Measurements from ENCODE around the gene HENMT1. TPM values are rescaled to one million over a fixed set of nuclear protein-coding genes. Genes with fewer than 3 reads are reported as not detected.

Gene HENMT1
- total RNA-seq, 1 experiment from 2014 or later = 9.9 TPM

GRCh38 chr1:108664481-108664880 is 3.6 kb upstream of the HENMT1 start:
- no peaks in the 10 kb centered on the region for H3K4me1 Mint-ChIP-seq (ENCODE audit: low read depth, unreplicated experiment)
- H3K36me3 Mint-ChIP-seq (ENCODE audit: insufficient read depth, unreplicated experiment) = peaks cover 12% of the 10 kb centered on the region
- CTCF ChIA-PET = no interaction called here
- intact Hi-C loops (cut with micrococcal nuclease; ENCODE audit: unreplicated experiment) = no loop called here
- H3K4me3 Mint-ChIP-seq (ENCODE audit: low read depth, unreplicated experiment) = no peak overlapping the region
- no TSS peak for BruUV-seq (replicated peaks)
- H3K9me3 Mint-ChIP-seq (ENCODE audit: low read depth, unreplicated experiment) = peaks cover 2% of the 10 kb centered on the region
- DNase-seq = no peak
- no peak for TF ChIP-seq CTCF (IDR thresholded peaks at IDR 0.05; ENCODE audit: unreplicated experiment)
- no peak overlapping the region for H3K27ac Mint-ChIP-seq (ENCODE audit: unreplicated experiment)
- no peaks in the 10 kb centered on the region for H3K27me3 Mint-ChIP-seq (ENCODE audit: unreplicated experiment)

- no peak for DNase-seq
- BruUV-seq (replicated peaks) = no TSS peak
- Mint-ChIP-seq H3K36me3 (ENCODE audit: insufficient read depth, unreplicated experiment) (peaks cover 12% of the 10 kb centered on the region), H3K4me3 (ENCODE audit: low read depth, unreplicated experiment) (no peak overlapping the region), H3K27me3 (ENCODE audit: unreplicated experiment) (no peaks in the 10 kb centered on the region), H3K4me1 (ENCODE audit: low read depth, unreplicated experiment) (no peaks in the 10 kb centered on the region), H3K9me3 (ENCODE audit: low read depth, unreplicated experiment) (peaks cover 2% of the 10 kb centered on the region), H3K27ac (ENCODE audit: unreplicated experiment) (no peak overlapping the region)
- CTCF ChIA-PET = no interaction called here
- intact Hi-C loops (cut with micrococcal nuclease; ENCODE audit: unreplicated experiment) = no loop called here
- no peak for TF ChIP-seq CTCF (IDR thresholded peaks at IDR 0.05; ENCODE audit: unreplicated experiment)
Measured at GRCh38 chr1:108663074-108663473, 2.2 kb upstream of the HENMT1 start.

- no peak overlapping the region for H3K27ac Mint-ChIP-seq (ENCODE audit: unreplicated experiment)
- TF ChIP-seq CTCF (IDR thresholded peaks at IDR 0.05; ENCODE audit: unreplicated experiment) = no peak
- H3K4me1 Mint-ChIP-seq (ENCODE audit: low read depth, unreplicated experiment) = no peaks in the 10 kb centered on the region
- no TSS peak for BruUV-seq (replicated peaks)
- DNase-seq = no peak
- intact Hi-C loops (cut with micrococcal nuclease; ENCODE audit: unreplicated experiment) = no loop called here
- H3K36me3 Mint-ChIP-seq (ENCODE audit: insufficient read depth, unreplicated experiment) = peaks cover 12% of the 10 kb centered on the region
- no peaks in the 10 kb centered on the region for H3K27me3 Mint-ChIP-seq (ENCODE audit: unreplicated experiment)
- H3K9me3 Mint-ChIP-seq (ENCODE audit: low read depth, unreplicated experiment) = no peaks in the 10 kb centered on the region
- CTCF ChIA-PET = no interaction called here
- H3K4me3 Mint-ChIP-seq (ENCODE audit: low read depth, unreplicated experiment) = no peak overlapping the region
Measured at GRCh38 chr1:108657356-108658080, 3.4 kb downstream of the HENMT1 start.

GRCh38 chr1:108653431-108654105 is 7.3 kb downstream of the HENMT1 start:
- no TSS peak for BruUV-seq (replicated peaks)
- intact Hi-C loops (cut with micrococcal nuclease; ENCODE audit: unreplicated experiment) = no loop called here
- H3K4me3 Mint-ChIP-seq (ENCODE audit: low read depth, unreplicated experiment) = no peak overlapping the region
- no peaks in the 10 kb centered on the region for H3K4me1 Mint-ChIP-seq (ENCODE audit: low read depth, unreplicated experiment)
- H3K9me3 Mint-ChIP-seq (ENCODE audit: low read depth, unreplicated experiment) = no peaks in the 10 kb centered on the region
- no peak for DNase-seq
- no peak overlapping the region for H3K27ac Mint-ChIP-seq (ENCODE audit: unreplicated experiment)
- CTCF ChIA-PET = no interaction called here
- H3K36me3 Mint-ChIP-seq (ENCODE audit: insufficient read depth, unreplicated experiment) = no peaks in the 10 kb centered on the region
- no peaks in the 10 kb centered on the region for H3K27me3 Mint-ChIP-seq (ENCODE audit: unreplicated experiment)
- TF ChIP-seq CTCF (IDR thresholded peaks at IDR 0.05; ENCODE audit: unreplicated experiment) = no peak

All from Calu3 (cell line).